ENCODE results near the gene ZNF518A.
"Not testable (repeated sequence)": the region's sequence is repeated elsewhere in the genome, so short reads cannot be mapped to it uniquely, and the experiment has no call there.

The ZNF518A gene

DNA sequence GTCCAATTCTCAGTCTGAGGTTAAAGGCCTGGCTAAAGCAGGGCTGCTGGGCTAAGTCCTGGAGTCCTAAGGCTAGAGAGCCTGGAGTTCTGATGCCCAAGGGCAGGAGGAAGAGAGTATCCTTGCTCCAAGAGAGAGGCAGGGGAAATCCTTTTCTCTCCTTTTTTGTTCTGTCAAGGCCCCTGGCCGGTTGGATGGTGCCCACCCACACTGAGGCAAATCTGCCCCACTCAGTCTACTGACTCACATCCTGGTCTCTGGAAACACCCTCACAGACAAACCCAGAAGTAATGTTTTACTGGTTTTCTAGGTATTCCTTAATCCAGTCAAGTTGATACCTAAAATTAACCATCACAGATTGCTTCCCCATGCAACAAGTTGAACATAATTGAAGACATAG, 23.0 kb downstream of the ZNF518A start:
- peaks cover 28% of the 10 kb centered on the region for H3K36me3 ChIP-seq (ENCODE audit: control insufficient read depth, insufficient read depth, low read length)
- no peaks in the 10 kb centered on the region for H3K27me3 ChIP-seq (ENCODE audit: control insufficient read depth, insufficient read depth, low read length)
- H3K4me1 ChIP-seq (ENCODE audit: control insufficient read depth, insufficient read depth, low read length) = no peaks in the 10 kb centered on the region
- no peak overlapping the region for H3K27ac ChIP-seq (ENCODE audit: low read depth, low read length)
- H3K4me3 ChIP-seq (ENCODE audit: low read length) = no peak overlapping the region
- no peak overlapping the region for H3K9ac ChIP-seq (ENCODE audit: low read length)

DNA sequence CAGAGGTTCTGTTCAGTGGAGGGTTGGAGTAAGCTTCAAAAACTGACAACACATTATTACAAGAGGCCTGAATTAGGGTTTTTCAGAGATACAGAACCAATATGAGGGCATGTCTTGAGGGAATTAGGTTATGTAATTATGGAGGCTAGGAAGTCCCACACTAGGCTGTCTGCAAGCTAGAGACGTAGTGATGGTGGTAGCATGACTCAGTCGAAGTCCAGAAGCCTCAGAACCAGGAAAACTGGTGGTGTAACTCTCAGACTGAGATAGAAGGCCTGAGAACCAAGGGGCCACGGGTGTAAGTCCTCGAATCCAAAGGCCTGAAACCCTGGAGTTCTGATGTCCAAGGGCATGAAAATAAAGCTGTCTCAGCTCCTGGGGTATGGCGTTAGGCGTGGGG, 35.6 kb downstream of the ZNF518A start:
- Histone ChIP-seq H3K4me3 (ENCODE audit: low read length) (no peak overlapping the region), H3K27ac (ENCODE audit: low read depth, low read length) (no peak overlapping the region), H3K36me3 (ENCODE audit: control insufficient read depth, insufficient read depth, low read length) (no peaks in the 10 kb centered on the region), H3K27me3 (ENCODE audit: control insufficient read depth, insufficient read depth, low read length) (no peaks in the 10 kb centered on the region), H3K9ac (ENCODE audit: low read length) (no peak overlapping the region), H3K4me1 (ENCODE audit: control insufficient read depth, insufficient read depth, low read length) (no peaks in the 10 kb centered on the region)

DNA sequence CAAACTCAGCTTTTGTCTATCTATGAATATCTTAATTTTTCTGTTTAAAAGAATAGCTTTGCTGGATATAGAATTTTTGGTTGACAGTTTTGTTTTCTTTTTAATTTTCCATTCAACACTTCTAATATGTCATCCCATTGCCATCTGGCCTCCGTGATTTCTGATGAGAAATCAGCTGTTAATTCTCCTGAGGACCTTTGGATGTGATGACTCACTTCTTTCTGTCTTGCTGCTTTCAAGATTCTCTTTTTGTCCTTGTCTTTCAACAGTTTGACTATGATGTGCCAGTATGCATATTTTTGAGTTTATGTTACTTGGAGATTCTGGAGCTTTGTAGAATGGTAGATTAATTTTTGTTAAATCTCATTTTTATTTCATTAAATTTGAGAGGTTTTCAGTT, 38.4 kb downstream of the ZNF518A start:
- Histone ChIP-seq H3K4me3 (ENCODE audit: low read length) (no peak overlapping the region), H3K4me1 (ENCODE audit: control insufficient read depth, insufficient read depth, low read length) (no peaks in the 10 kb centered on the region), H3K9ac (ENCODE audit: low read length) (no peak overlapping the region)

DNA sequence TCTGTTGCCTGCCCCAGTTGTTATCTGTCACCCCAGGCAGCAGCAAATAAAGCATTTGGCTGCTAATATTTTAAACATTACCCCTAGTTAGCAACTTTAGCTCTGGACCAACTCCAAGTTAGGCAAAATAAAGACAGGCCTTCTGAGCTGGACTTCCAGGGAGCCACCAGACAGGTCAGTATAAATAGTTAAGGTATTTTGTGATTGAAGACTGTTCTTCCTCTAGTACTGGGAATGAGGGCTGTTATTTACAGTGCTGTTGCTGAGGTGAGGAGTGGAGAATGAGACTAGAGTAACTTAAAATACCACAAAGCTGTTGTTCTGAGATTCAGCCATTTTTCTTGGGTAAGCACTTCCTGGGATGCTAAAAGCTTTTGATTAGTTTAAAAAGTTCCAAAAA, 40.1 kb downstream of the ZNF518A start:
- Histone ChIP-seq H3K9ac (ENCODE audit: low read length) (no peak overlapping the region), H3K27ac (ENCODE audit: low read depth, low read length) (no peak overlapping the region), H3K27me3 (ENCODE audit: control insufficient read depth, insufficient read depth, low read length) (no peaks in the 10 kb centered on the region), H3K4me1 (ENCODE audit: control insufficient read depth, insufficient read depth, low read length) (no peaks in the 10 kb centered on the region), H3K36me3 (ENCODE audit: control insufficient read depth, insufficient read depth, low read length) (no peaks in the 10 kb centered on the region), H3K4me3 (ENCODE audit: low read length) (no peak overlapping the region)

More for the DNA sequence above, 38.4 kb downstream of the ZNF518A start:
- Histone ChIP-seq H3K27me3 (ENCODE audit: control insufficient read depth, insufficient read depth, low read length) (no peaks in the 10 kb centered on the region), H3K27ac (ENCODE audit: low read depth, low read length) (no peak overlapping the region), H3K36me3 (ENCODE audit: control insufficient read depth, insufficient read depth, low read length) (no peaks in the 10 kb centered on the region)

DNA sequence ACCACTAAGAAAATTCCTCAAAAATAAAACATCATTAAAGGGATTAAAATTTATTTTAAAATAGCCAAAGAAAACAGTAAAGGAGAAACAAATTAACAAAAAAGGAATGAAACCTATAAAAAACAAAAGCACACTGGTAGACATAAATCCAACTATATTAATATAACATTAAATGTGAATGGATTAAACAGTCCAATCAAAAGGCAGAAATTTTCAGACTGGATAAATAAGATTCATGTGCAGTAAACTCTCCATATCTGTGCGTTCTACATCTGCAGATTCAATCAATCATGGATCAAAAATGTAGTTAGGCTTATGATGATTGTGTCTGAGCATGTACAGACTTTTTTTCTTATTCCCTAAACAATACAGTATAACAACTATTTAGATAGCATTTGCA, 42.6 kb downstream of the ZNF518A start:
- Histone ChIP-seq H3K4me1 (ENCODE audit: control insufficient read depth, insufficient read depth, low read length) (no peaks in the 10 kb centered on the region), H3K4me3 (ENCODE audit: low read length) (no peak overlapping the region)

DNA sequence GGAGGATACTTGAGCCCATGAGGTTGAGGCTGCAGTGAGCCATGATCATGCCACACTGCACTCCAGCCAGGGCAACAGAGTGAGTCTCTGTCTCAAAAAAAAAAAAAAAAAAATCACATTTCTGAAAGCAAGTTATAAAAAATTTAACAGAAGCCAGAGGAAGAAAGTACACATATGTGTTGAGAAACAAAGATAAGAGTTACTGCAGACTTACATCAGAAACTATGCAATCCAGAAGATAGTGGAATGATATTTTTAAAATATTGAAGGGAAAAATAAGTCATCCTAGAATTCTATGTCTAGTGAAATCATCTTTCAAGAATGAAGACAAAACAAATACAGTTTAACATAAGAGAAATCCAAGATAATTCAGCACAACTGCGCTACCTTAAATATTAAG, 46.9 kb downstream of the ZNF518A start:
- Histone ChIP-seq H3K27ac (ENCODE audit: low read depth, low read length) (no peak overlapping the region), H3K27me3 (ENCODE audit: control insufficient read depth, insufficient read depth, low read length) (no peaks in the 10 kb centered on the region), H3K4me1 (ENCODE audit: control insufficient read depth, insufficient read depth, low read length) (no peaks in the 10 kb centered on the region), H3K36me3 (ENCODE audit: control insufficient read depth, insufficient read depth, low read length) (no peaks in the 10 kb centered on the region), H3K4me3 (ENCODE audit: low read length) (no peak overlapping the region), H3K9ac (ENCODE audit: low read length) (no peak overlapping the region)

More for the DNA sequence above, 42.6 kb downstream of the ZNF518A start:
- no peaks in the 10 kb centered on the region for H3K27me3 ChIP-seq (ENCODE audit: control insufficient read depth, insufficient read depth, low read length)
- no peak overlapping the region for H3K27ac ChIP-seq (ENCODE audit: low read depth, low read length)
- no peak overlapping the region for H3K9ac ChIP-seq (ENCODE audit: low read length)
- no peaks in the 10 kb centered on the region for H3K36me3 ChIP-seq (ENCODE audit: control insufficient read depth, insufficient read depth, low read length)

DNA sequence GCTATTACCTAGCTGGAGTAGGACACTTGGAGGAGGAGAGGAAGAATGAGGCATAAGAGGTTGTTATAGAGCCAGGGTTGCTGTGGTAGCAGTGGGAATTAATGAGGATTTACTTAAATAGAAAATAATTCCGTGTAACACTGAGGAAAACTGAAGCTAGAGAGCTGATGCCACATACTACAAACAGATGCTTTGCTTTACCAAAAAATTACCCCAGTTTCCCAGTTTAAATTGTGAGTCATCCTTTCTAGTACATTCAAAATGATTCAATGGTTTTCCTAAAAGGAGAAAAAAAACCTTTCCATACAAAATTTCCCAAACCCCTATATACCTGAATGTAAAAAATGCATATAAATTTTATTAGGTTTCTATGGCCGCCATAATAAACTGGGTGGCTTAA, 58.3 kb downstream of the ZNF518A start:
- Histone ChIP-seq H3K36me3 (ENCODE audit: control insufficient read depth, insufficient read depth, low read length) (no peaks in the 10 kb centered on the region), H3K27ac (ENCODE audit: low read depth, low read length) (no peak overlapping the region), H3K4me3 (ENCODE audit: low read length) (no peak overlapping the region), H3K9ac (ENCODE audit: low read length) (no peak overlapping the region), H3K27me3 (ENCODE audit: control insufficient read depth, insufficient read depth, low read length) (no peaks in the 10 kb centered on the region), H3K4me1 (ENCODE audit: control insufficient read depth, insufficient read depth, low read length) (no peaks in the 10 kb centered on the region)

DNA sequence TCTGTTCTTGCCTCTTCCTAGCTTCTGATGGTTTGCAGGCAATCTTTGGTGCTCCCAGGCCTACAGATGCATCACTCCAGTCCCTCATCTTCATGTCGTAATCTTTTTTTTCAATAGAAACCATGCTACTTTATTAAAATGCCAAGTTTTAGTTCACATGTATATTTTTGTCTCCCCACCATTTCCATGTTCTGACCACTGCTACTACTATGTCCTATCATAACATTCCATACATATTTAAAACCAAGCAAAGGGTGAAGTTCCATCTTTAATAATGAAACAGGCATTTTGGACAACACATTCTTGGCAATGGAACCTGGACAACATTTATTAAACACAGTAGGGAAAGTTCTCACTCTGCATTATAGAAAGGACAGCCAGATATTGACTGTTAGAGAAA, 58.8 kb downstream of the ZNF518A start:
- Histone ChIP-seq H3K27me3 (ENCODE audit: control insufficient read depth, insufficient read depth, low read length) (no peaks in the 10 kb centered on the region), H3K9ac (ENCODE audit: low read length) (no peak overlapping the region), H3K4me3 (ENCODE audit: low read length) (no peak overlapping the region), H3K4me1 (ENCODE audit: control insufficient read depth, insufficient read depth, low read length) (no peaks in the 10 kb centered on the region), H3K27ac (ENCODE audit: low read depth, low read length) (no peak overlapping the region), H3K36me3 (ENCODE audit: control insufficient read depth, insufficient read depth, low read length) (no peaks in the 10 kb centered on the region)

DNA sequence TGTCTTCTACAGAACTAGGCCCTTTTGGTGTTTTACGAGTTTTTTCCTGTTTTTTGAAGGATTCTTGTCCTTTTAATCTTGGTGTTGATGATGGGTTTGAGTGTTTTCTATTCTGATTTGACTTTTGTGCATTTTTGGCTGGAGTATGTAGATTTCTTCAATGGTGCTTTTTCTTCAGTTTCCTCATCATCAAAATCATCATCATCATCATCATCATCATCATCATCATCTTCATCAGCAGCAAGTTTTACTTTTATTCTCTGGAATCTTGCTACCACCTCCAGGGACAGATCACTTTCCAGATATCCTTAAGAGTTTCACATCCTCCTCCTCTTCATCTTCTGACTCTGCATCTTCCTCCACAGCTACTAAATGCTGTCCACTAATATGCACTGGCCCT, 59.4 kb downstream of the ZNF518A start:
- H3K36me3 ChIP-seq (ENCODE audit: control insufficient read depth, insufficient read depth, low read length); H3K4me3 ChIP-seq (ENCODE audit: low read length); H3K27me3 ChIP-seq (ENCODE audit: control insufficient read depth, insufficient read depth, low read length); H3K27ac ChIP-seq (ENCODE audit: low read depth, low read length); H3K4me1 ChIP-seq (ENCODE audit: control insufficient read depth, insufficient read depth, low read length); H3K9ac ChIP-seq (ENCODE audit: low read length): not testable (repeated sequence)

DNA sequence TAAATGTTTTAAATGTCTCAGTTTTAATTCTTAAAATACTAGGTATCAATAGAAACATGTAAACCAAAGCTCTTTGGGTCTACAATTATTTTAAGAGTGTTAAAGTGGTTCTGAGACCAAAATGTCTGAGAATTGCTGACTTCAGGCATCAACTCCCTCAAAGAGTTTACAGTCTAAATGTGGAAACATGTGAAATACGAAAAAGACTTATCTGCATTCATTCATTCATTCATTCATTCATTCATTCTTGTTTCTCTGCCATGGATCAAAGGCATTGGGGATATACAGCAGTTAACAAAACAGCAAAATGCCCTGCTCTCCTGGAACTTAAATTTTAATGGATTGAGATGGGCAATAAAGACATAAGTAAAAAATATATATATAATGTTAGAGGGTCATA, 71.4 kb downstream of the ZNF518A start:
- H3K9ac ChIP-seq (ENCODE audit: low read length) = no peak overlapping the region
- peaks cover 2% of the 10 kb centered on the region for H3K36me3 ChIP-seq (ENCODE audit: control insufficient read depth, insufficient read depth, low read length)
- H3K27ac ChIP-seq (ENCODE audit: low read depth, low read length) = no peak overlapping the region
- no peaks in the 10 kb centered on the region for H3K27me3 ChIP-seq (ENCODE audit: control insufficient read depth, insufficient read depth, low read length)
- no peak overlapping the region for H3K4me3 ChIP-seq (ENCODE audit: low read length)
- no peaks in the 10 kb centered on the region for H3K4me1 ChIP-seq (ENCODE audit: control insufficient read depth, insufficient read depth, low read length)

DNA sequence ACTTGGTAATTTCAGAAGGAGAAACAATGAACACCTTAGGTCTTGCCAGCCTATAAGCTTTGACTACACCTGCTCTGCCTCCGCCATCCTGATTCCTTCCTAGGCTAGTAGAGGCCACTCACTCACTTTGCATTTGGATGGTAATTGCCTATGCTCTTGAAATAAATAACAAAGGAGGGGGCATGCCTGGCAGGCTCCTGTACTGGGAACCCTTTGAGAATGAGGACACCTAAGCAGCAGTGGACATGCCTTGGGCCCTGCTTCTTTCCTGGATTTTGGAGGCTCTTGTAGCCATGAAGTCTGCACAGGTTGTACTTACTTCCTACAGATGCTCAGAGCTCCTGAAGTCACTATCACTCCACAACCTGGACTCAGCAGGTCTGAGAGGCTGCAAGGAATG, 75.5 kb downstream of the ZNF518A start:
- H3K36me3 ChIP-seq (ENCODE audit: control insufficient read depth, insufficient read depth, low read length) = peaks cover 2% of the 10 kb centered on the region
- H3K27me3 ChIP-seq (ENCODE audit: control insufficient read depth, insufficient read depth, low read length) = no peaks in the 10 kb centered on the region
- no peaks in the 10 kb centered on the region for H3K4me1 ChIP-seq (ENCODE audit: control insufficient read depth, insufficient read depth, low read length)
- no peak overlapping the region for H3K4me3 ChIP-seq (ENCODE audit: low read length)
- H3K9ac ChIP-seq (ENCODE audit: low read length) = no peak overlapping the region
- no peak overlapping the region for H3K27ac ChIP-seq (ENCODE audit: low read depth, low read length)

DNA sequence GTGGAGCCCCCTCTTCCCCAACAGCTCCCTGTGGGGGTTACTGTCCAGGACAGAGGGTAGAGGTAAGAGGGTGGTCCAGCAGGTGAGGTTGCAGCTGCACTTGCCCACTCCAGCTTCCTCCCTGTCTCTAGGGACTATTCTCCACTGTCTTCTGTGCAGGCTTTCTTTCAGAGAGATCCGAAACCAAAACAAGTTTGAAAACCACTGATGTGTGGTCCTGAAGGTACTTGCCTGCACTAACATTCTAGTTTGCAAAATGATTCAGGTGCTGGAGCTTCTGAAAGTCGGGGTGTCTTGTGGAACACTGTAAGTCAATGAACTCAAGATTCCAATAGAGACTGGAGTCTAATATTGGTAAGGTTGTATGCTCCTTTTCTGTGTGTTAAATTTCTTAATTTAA, 78.2 kb downstream of the ZNF518A start:
- Histone ChIP-seq H3K4me3 (ENCODE audit: low read length) (no peak overlapping the region), H3K36me3 (ENCODE audit: control insufficient read depth, insufficient read depth, low read length) (peaks cover 2% of the 10 kb centered on the region), H3K4me1 (ENCODE audit: control insufficient read depth, insufficient read depth, low read length) (no peaks in the 10 kb centered on the region), H3K27me3 (ENCODE audit: control insufficient read depth, insufficient read depth, low read length) (no peaks in the 10 kb centered on the region), H3K9ac (ENCODE audit: low read length) (no peak overlapping the region), H3K27ac (ENCODE audit: low read depth, low read length) (no peak overlapping the region)

DNA sequence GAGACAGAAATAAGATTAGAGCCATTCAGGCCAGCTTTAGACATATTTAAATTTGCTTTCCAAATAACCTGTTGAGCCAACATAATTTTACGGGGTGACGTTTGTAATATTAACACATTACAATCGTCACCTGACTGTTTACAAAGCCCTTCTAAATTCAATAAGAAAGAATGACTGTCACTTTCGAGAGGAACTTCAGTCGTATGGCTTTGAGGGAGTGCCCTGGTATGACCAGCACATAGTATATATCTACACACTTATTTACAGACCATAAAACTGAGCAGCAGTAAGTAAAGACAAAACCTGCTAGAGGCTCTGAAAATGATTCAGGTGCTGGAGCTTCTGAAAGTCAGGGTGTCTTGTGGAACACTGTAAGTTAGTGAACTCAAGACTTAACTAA, 78.8 kb downstream of the ZNF518A start:
- H3K4me1 ChIP-seq (ENCODE audit: control insufficient read depth, insufficient read depth, low read length) = no peaks in the 10 kb centered on the region
- H3K27me3 ChIP-seq (ENCODE audit: control insufficient read depth, insufficient read depth, low read length) = no peaks in the 10 kb centered on the region
- H3K9ac ChIP-seq (ENCODE audit: low read length) = no peak overlapping the region
- H3K27ac ChIP-seq (ENCODE audit: low read depth, low read length) = no peak overlapping the region
- H3K36me3 ChIP-seq (ENCODE audit: control insufficient read depth, insufficient read depth, low read length) = peaks cover 2% of the 10 kb centered on the region
- no peak overlapping the region for H3K4me3 ChIP-seq (ENCODE audit: low read length)

DNA sequence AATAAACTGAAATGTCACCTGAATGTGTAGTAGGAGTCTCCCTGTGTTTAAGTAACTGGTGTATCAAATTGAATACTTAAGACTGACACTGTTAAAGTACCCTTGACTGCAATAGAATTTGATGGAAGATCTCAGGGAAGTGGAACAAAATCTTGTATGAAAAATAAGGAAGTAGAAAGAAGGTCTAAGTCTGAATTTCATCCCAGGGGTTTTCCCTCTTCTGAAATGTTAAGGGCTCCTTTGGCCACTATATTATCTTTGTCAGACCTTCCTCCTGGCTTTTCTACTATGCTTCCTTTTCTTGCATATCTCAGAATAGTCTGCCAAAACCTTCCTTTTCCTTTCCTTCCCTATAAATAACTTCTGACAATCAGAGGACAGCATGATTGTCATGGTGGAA, 81.7 kb downstream of the ZNF518A start:
- Histone ChIP-seq H3K4me3 (ENCODE audit: low read length) (no peak overlapping the region), H3K27ac (ENCODE audit: low read depth, low read length) (no peak overlapping the region), H3K27me3 (ENCODE audit: control insufficient read depth, insufficient read depth, low read length) (no peaks in the 10 kb centered on the region), H3K36me3 (ENCODE audit: control insufficient read depth, insufficient read depth, low read length) (no peaks in the 10 kb centered on the region), H3K4me1 (ENCODE audit: control insufficient read depth, insufficient read depth, low read length) (no peaks in the 10 kb centered on the region), H3K9ac (ENCODE audit: low read length) (no peak overlapping the region)

Measured in rectal smooth muscle tissue (tissue), 1 donor.